Gastrocnemius medialis (tissue), 4 donors: Measurements from ENCODE around the gene TRAF1. TPM values are rescaled to one million over a fixed set of nuclear protein-coding genes. Genes with fewer than 3 reads are reported as not detected.

ENCODE experiments used
- ATAC-seq, 2 donors: fragments of 150-250 bp; one replicate each; pipeline ENCODE4 v1.9.1; 2016
- DNase-seq, 2 donors: peaks; one replicate each; pipeline ENCODE4 v3.0.0-alpha.2; 2019
- H3K27ac ChIP-seq, 4 donors: fragments of 200-600 bp; sonication (generic); 1 replicate in 1 of 4; 2 replicates in 3 of 4; pipeline ENCODE4 v1.5.1; 2016 to 2018; ENCODE audit warnings: mild to moderate bottlenecking in 2 of 4, moderate library complexity in 1 of 4
- H3K27me3 ChIP-seq, 3 donors: fragments of 200-600 bp; sonication (generic) in 2 of 3; 1 replicate in 1 of 3; 2 replicates in 2 of 3; pipeline versions ENCODE4 v1.5.1 to v1.6.0; 2016 to 2019; ENCODE audit warnings: mild to moderate bottlenecking in 1 of 3, moderate library complexity in 1 of 3
- H3K36me3 ChIP-seq, 2 donors: fragments of 200-600 bp; sonication (generic) in 1 of 2; one replicate each; pipeline ENCODE4 v1.5.1; 2017 to 2018
- H3K4me1 ChIP-seq, 2 donors: fragments of 200-600 bp; sonication (generic) in 1 of 2; one replicate each; pipeline ENCODE4 v1.5.1; 2016 to 2017; ENCODE audit warnings: mild to moderate bottlenecking in 2 of 2
- H3K4me3 ChIP-seq, 4 donors: fragments of 200-600 bp; sonication (generic) in 3 of 4; 1 replicate in 1 of 4; 2 replicates in 3 of 4; pipeline ENCODE4 v1.5.1; 2016 to 2019; ENCODE audit warnings: mild to moderate bottlenecking in 2 of 4
- H3K9me3 ChIP-seq, 3 donors: fragments of 200-600 bp; sonication (generic) in 2 of 3; 1 replicate in 1 of 3; 2 replicates in 2 of 3; pipeline ENCODE4 v1.5.1; 2016 to 2019
- POLR2A ChIP-seq, 2 donors: fragments of 450-650 bp; IDR thresholded peaks; one replicate each; pipeline ENCODE4 v1.6.1; 2017; ENCODE audit warnings: antibody characterized with exemption in 2 of 2, mild to moderate bottlenecking in 2 of 2, moderate library complexity in 2 of 2
- in situ Hi-C, 4 donors: fragments of 200-750 bp; cut with MboI; loops; one replicate each; pipeline versions ENCODE4 v1.15.0 to v1.8.0; 2017; ENCODE audit warnings: low sequenced_read_pairs in 4 of 4
- intact Hi-C: fragments of 100-400 bp; cut with DNase I; formaldehyde crosslinking; loops from one replicate; pipeline ENCODE4 v1.15.1; 2023; ENCODE audit warnings: low total_unique reads
- total RNA-seq, 4 donors: library from RNA; depleted of rRNA; stranded (reverse); fragments of >200 nt; gene quantifications; one replicate each; pipeline versions ENCODE4 v1.1.0 to v1.2.3, GENCODE V29; 2016
- TF ChIP-seq, protein P1 (sequence below), 5 experiments: fragments of 450-650 bp in 3 of 5; fragments of 200-600 bp in 2 of 5; sonication (generic) in 2 of 5; IDR thresholded peaks in 4 of 5; conservative IDR thresholded peaks in 1 of 5; 1 replicate in 4 of 5; 2 replicates in 1 of 5; pipeline ENCODE4 v1.5.1; 2016 to 2019; ENCODE audit warnings: antibody characterized with exemption in 5 of 5, mild to moderate bottlenecking in 3 of 5, moderate library complexity in 3 of 5

The TRAF1 gene
- total RNA-seq, 4 donors from 2014 or later: 0.42 to 1.6 (median 0.77) TPM

- Histone ChIP-seq H3K27ac (peak overlapping the region; percentile 84 to 86 (median 84)), H3K9me3 (no peaks in the 10 kb centered on the region), H3K4me1 (peaks cover 4 to 8% of the 10 kb centered on the region in 2 donors), H3K27me3 (no peaks in the 10 kb centered on the region), H3K4me3 (peak overlapping the region; percentile 69 to 79 (median 72)), H3K36me3 (peaks cover 0 to 3% of the 10 kb centered on the region in 2 donors)
- in situ Hi-C loops: loop anchor here in 1 of 4 donors (25.0 kb wide), 1 partner anchor 193 kb away; the partner anchor contains the start of genes C5 and CNTRL
- TF ChIP-seq, protein P1, sequence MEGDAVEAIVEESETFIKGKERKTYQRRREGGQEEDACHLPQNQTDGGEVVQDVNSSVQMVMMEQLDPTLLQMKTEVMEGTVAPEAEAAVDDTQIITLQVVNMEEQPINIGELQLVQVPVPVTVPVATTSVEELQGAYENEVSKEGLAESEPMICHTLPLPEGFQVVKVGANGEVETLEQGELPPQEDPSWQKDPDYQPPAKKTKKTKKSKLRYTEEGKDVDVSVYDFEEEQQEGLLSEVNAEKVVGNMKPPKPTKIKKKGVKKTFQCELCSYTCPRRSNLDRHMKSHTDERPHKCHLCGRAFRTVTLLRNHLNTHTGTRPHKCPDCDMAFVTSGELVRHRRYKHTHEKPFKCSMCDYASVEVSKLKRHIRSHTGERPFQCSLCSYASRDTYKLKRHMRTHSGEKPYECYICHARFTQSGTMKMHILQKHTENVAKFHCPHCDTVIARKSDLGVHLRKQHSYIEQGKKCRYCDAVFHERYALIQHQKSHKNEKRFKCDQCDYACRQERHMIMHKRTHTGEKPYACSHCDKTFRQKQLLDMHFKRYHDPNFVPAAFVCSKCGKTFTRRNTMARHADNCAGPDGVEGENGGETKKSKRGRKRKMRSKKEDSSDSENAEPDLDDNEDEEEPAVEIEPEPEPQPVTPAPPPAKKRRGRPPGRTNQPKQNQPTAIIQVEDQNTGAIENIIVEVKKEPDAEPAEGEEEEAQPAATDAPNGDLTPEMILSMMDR (IDR thresholded peaks at IDR 0.05 in 4 of 5, conservative IDR thresholded peaks at IDR 0.05 in 1 of 5): peak in 4 of 5 experiments; percentile 31 to 61 (median 50)
- TF ChIP-seq POLR2A (IDR thresholded peaks at IDR 0.05): peak; percentile 20 to 29
- ATAC-seq (peak; percentile 86 to 87), DNase-seq (peak; percentile 92 to 98)
- intact Hi-C loops: loop anchor here (1.0 to 2.0 kb wide), 5 partner anchors 26 to 154 kb away; partner anchors contain the start of genes FBXW2 and MEGF9
Measured at GRCh38 chr9:120868676-120869359, 57.8 kb downstream of the TRAF1 start.

DNA sequence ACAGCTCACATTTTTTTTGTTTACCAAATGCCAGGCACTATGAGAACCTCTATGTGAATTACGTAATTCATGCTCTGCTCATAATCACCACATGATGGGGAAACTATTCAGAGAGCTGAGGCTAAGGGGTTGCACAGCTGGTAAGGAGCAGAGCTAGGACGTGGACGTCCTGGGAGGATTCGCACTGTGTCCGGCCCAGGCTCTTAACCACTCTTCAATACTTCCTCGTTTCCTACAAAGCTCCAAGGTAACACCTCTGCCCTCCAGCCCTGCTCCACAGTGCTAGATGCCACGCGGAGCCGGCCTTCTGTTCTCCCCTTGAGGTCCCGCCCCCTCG lies 58.3 kb downstream of the TRAF1 start:
- no peak for DNase-seq
- TF ChIP-seq POLR2A (IDR thresholded peaks at IDR 0.05): peak; percentile 5 to 31
- TF ChIP-seq, protein P1 (IDR thresholded peaks at IDR 0.05 in 4 of 5, conservative IDR thresholded peaks at IDR 0.05 in 1 of 5): no peak
- peak overlapping the region; percentile 82 to 86 (median 84) for H3K27ac ChIP-seq
- peak overlapping the region; percentile 50 to 75 (median 70) for H3K4me3 ChIP-seq
- H3K36me3 ChIP-seq: peaks cover 0 to 6% of the 10 kb centered on the region in 2 donors
- no peaks in the 10 kb centered on the region for H3K27me3 ChIP-seq
- ATAC-seq: peak; percentile 54 to 70
- no peaks in the 10 kb centered on the region for H3K9me3 ChIP-seq
- H3K4me1 ChIP-seq: peaks cover 4 to 8% of the 10 kb centered on the region in 2 donors
- intact Hi-C loops: loop anchor here (1.0 to 2.0 kb wide), 3 partner anchors 60 to 154 kb away; partner anchors contain the start of genes FBXW2 and MEGF9
- in situ Hi-C loops: loop anchor here in 1 of 4 donors (25.0 kb wide), 1 partner anchor 194 kb away; the partner anchor contains the start of genes C5 and CNTRL

- Histone ChIP-seq H3K9me3 (no peaks in the 10 kb centered on the region), H3K4me1 (peaks cover 4 to 8% of the 10 kb centered on the region in 2 donors), H3K27ac (peak overlapping the region; percentile 82 to 86 (median 84)), H3K36me3 (peaks cover 0 to 6% of the 10 kb centered on the region in 2 donors), H3K27me3 (no peaks in the 10 kb centered on the region), H3K4me3 (peak overlapping the region; percentile 50 to 75 (median 70))
- intact Hi-C loops: loop anchor here (1.0 to 2.0 kb wide), 3 partner anchors 61 to 153 kb away; partner anchors contain the start of genes FBXW2 and MEGF9
- in situ Hi-C loops: loop anchor here in 1 of 4 donors (25.0 kb wide), 1 partner anchor 194 kb away; the partner anchor contains the start of genes C5 and CNTRL
- no peak for ATAC-seq
- TF ChIP-seq, protein P1 (IDR thresholded peaks at IDR 0.05 in 4 of 5, conservative IDR thresholded peaks at IDR 0.05 in 1 of 5): no peak
- no peak for TF ChIP-seq POLR2A (IDR thresholded peaks at IDR 0.05)
- no peak for DNase-seq
Measured at GRCh38 chr9:120867676-120868338, 58.8 kb downstream of the TRAF1 start.

- DNase-seq (no peak), ATAC-seq (no peak)
- Histone ChIP-seq H3K27me3 (no peaks in the 10 kb centered on the region), H3K4me3 (no peak overlapping the region), H3K4me1 (peaks cover 4 to 8% of the 10 kb centered on the region in 2 donors), H3K36me3 (peaks cover 0 to 16% of the 10 kb centered on the region in 2 donors), H3K27ac (no peak overlapping the region), H3K9me3 (no peaks in the 10 kb centered on the region)
- TF ChIP-seq, protein P1 (IDR thresholded peaks at IDR 0.05 in 4 of 5, conservative IDR thresholded peaks at IDR 0.05 in 1 of 5): no peak
- TF ChIP-seq POLR2A (IDR thresholded peaks at IDR 0.05): no peak
- intact Hi-C loops: no loop called here
- in situ Hi-C loops: loop anchor here in 1 of 4 donors (25.0 kb wide), 1 partner anchor 196 kb away; the partner anchor contains the start of genes C5 and CNTRL
Measured at GRCh38 chr9:120866651-120867050, 59.9 kb downstream of the TRAF1 start.
